Central memory CD8-positive, alpha-beta T cell (primary cell): ENCODE results near the gene TIAM1.
A peak's percentile ranks its signal among the peaks of the same experiment; 100 is the strongest.

Experiments
- ATAC-seq: fragments of 150-1000 bp; cut with Tn5 transposase; replicated peaks from 2 replicates; pipeline ENCODE4 v1.10.0; 2022; ENCODE audit warnings: mild to moderate bottlenecking, moderate FRiP score, moderate number of reproducible peaks; ENCODE audit not compliant: poor library complexity, severe bottlenecking; ENCODE audit errors: extremely low read depth
- DNase-seq, 2 donors: peaks; one replicate each; pipeline ENCODE4 v3.0.0; 2021; ENCODE audit warnings: low spot score in 2 of 2
- H3K27ac Mint-ChIP-seq: one replicate; pipeline ENCODE4 v1.8.0; 2022; ENCODE audit warnings: low read depth, mild to moderate bottlenecking, moderate library complexity, mixed read lengths
- H3K27me3 Mint-ChIP-seq: one replicate; pipeline ENCODE4 v1.8.0; 2022; ENCODE audit warnings: mixed read lengths
- H3K36me3 Mint-ChIP-seq: one replicate; pipeline ENCODE4 v1.8.0; 2022; ENCODE audit warnings: mild to moderate bottlenecking, moderate library complexity, mixed read lengths; ENCODE audit not compliant: insufficient read depth
- H3K4me1 Mint-ChIP-seq: one replicate; pipeline ENCODE4 v1.8.0; 2022; ENCODE audit warnings: mixed read lengths
- H3K4me3 Mint-ChIP-seq: one replicate; pipeline ENCODE4 v1.8.0; 2022; ENCODE audit warnings: mild to moderate bottlenecking, moderate library complexity, mixed read lengths
- H3K9me3 Mint-ChIP-seq: one replicate; pipeline ENCODE4 v1.8.0; 2022; ENCODE audit warnings: mixed read lengths

The TIAM1 gene

GRCh38 chr21:31348188-31348587, 4.1 kb upstream of the TIAM1 start:
- H3K27me3 Mint-ChIP-seq: peaks cover 45% of the 10 kb centered on the region
- no peak for DNase-seq
- H3K4me3 Mint-ChIP-seq: no peak overlapping the region
- peaks cover 13% of the 10 kb centered on the region for H3K4me1 Mint-ChIP-seq
- no peak overlapping the region for H3K27ac Mint-ChIP-seq
- no peaks in the 10 kb centered on the region for H3K9me3 Mint-ChIP-seq
- peaks cover 1% of the 10 kb centered on the region for H3K36me3 Mint-ChIP-seq
- no peak for ATAC-seq

- no peak overlapping the region for H3K4me3 Mint-ChIP-seq
- peaks cover 16% of the 10 kb centered on the region for H3K4me1 Mint-ChIP-seq
Measured at GRCh38 chr21:31347435-31348032, 3.5 kb upstream of the TIAM1 start.

GRCh38 chr21:31346256-31346821, 2.3 kb upstream of the TIAM1 start:
- Mint-ChIP-seq H3K4me3 (no peak overlapping the region), H3K4me1 (peaks cover 16% of the 10 kb centered on the region), H3K9me3 (no peaks in the 10 kb centered on the region), H3K27me3 (peaks cover 59% of the 10 kb centered on the region), H3K27ac (no peak overlapping the region), H3K36me3 (peaks cover 2% of the 10 kb centered on the region)
- no peak for ATAC-seq
- no peak for DNase-seq

More at GRCh38 chr21:31347435-31348032, 3.5 kb upstream of the TIAM1 start:
- ATAC-seq (no peak), DNase-seq (no peak)
- H3K27me3 Mint-ChIP-seq: peaks cover 52% of the 10 kb centered on the region
- H3K27ac Mint-ChIP-seq: no peak overlapping the region
- no peaks in the 10 kb centered on the region for H3K9me3 Mint-ChIP-seq
- peaks cover 2% of the 10 kb centered on the region for H3K36me3 Mint-ChIP-seq

- H3K4me1 Mint-ChIP-seq: peaks cover 16% of the 10 kb centered on the region
- no peak for ATAC-seq
- no peak overlapping the region for H3K27ac Mint-ChIP-seq
- peaks cover 70% of the 10 kb centered on the region for H3K27me3 Mint-ChIP-seq
- H3K4me3 Mint-ChIP-seq: no peak overlapping the region
- peaks cover 2% of the 10 kb centered on the region for H3K36me3 Mint-ChIP-seq
- no peaks in the 10 kb centered on the region for H3K9me3 Mint-ChIP-seq
- DNase-seq: no peak
Measured at GRCh38 chr21:31345136-31345535, 1.1 kb upstream of the TIAM1 start.

GRCh38 chr21:31343030-31343510, 991 bp downstream of the TIAM1 start:
- DNase-seq (no peak), ATAC-seq (no peak)
- Mint-ChIP-seq H3K36me3 (peaks cover 2% of the 10 kb centered on the region), H3K27me3 (peaks cover 85% of the 10 kb centered on the region), H3K4me3 (peak overlapping the region; percentile 75), H3K27ac (no peak overlapping the region), H3K4me1 (peaks cover 16% of the 10 kb centered on the region), H3K9me3 (no peaks in the 10 kb centered on the region)

GRCh38 chr21:31342348-31342747, 1.7 kb downstream of the TIAM1 start:
- Mint-ChIP-seq H3K4me3 (no peak overlapping the region), H3K4me1 (peaks cover 16% of the 10 kb centered on the region), H3K27ac (no peak overlapping the region), H3K9me3 (no peaks in the 10 kb centered on the region), H3K27me3 (peaks cover 88% of the 10 kb centered on the region), H3K36me3 (peaks cover 2% of the 10 kb centered on the region)
- DNase-seq: no peak
- ATAC-seq: no peak

- Mint-ChIP-seq H3K4me3 (no peak overlapping the region), H3K9me3 (no peaks in the 10 kb centered on the region), H3K36me3 (peaks cover 2% of the 10 kb centered on the region), H3K4me1 (peaks cover 16% of the 10 kb centered on the region), H3K27me3 (peaks cover 85% of the 10 kb centered on the region), H3K27ac (no peak overlapping the region)
- DNase-seq (no peak), ATAC-seq (no peak)
Measured at GRCh38 chr21:31340942-31341487, 3.0 kb downstream of the TIAM1 start.

- no peaks in the 10 kb centered on the region for H3K9me3 Mint-ChIP-seq
- ATAC-seq (no peak), DNase-seq (no peak)
- H3K4me3 Mint-ChIP-seq: no peak overlapping the region
- H3K4me1 Mint-ChIP-seq: peaks cover 16% of the 10 kb centered on the region
- H3K36me3 Mint-ChIP-seq: peaks cover 2% of the 10 kb centered on the region
- peaks cover 80% of the 10 kb centered on the region for H3K27me3 Mint-ChIP-seq
- H3K27ac Mint-ChIP-seq: no peak overlapping the region
Measured at GRCh38 chr21:31340514-31340913, 3.5 kb downstream of the TIAM1 start.

GRCh38 chr21:31339721-31340120, 4.3 kb downstream of the TIAM1 start:
- ATAC-seq (no peak), DNase-seq (no peak)
- H3K9me3 Mint-ChIP-seq: no peaks in the 10 kb centered on the region
- H3K4me3 Mint-ChIP-seq: no peak overlapping the region
- H3K36me3 Mint-ChIP-seq: peaks cover 4% of the 10 kb centered on the region
- peaks cover 16% of the 10 kb centered on the region for H3K4me1 Mint-ChIP-seq
- H3K27me3 Mint-ChIP-seq: peaks cover 72% of the 10 kb centered on the region
- H3K27ac Mint-ChIP-seq: no peak overlapping the region

- peaks cover 11% of the 10 kb centered on the region for H3K4me1 Mint-ChIP-seq
- H3K27me3 Mint-ChIP-seq: peaks cover 64% of the 10 kb centered on the region
- peaks cover 4% of the 10 kb centered on the region for H3K36me3 Mint-ChIP-seq
- no peaks in the 10 kb centered on the region for H3K9me3 Mint-ChIP-seq
- DNase-seq (no peak), ATAC-seq (no peak)
- H3K4me3 Mint-ChIP-seq: no peak overlapping the region
- no peak overlapping the region for H3K27ac Mint-ChIP-seq
Measured at GRCh38 chr21:31338908-31339368, 5.1 kb downstream of the TIAM1 start.

GRCh38 chr21:31337996-31338907, 5.8 kb downstream of the TIAM1 start:
- Mint-ChIP-seq H3K4me1 (peaks cover 4% of the 10 kb centered on the region), H3K36me3 (peaks cover 3% of the 10 kb centered on the region), H3K27ac (no peak overlapping the region), H3K4me3 (no peak overlapping the region), H3K9me3 (no peaks in the 10 kb centered on the region), H3K27me3 (peaks cover 57% of the 10 kb centered on the region)
- DNase-seq (no peak), ATAC-seq (no peak)

- no peak for DNase-seq
- peaks cover 1% of the 10 kb centered on the region for H3K36me3 Mint-ChIP-seq
- no peak for ATAC-seq
- H3K9me3 Mint-ChIP-seq: no peaks in the 10 kb centered on the region
- peaks cover 45% of the 10 kb centered on the region for H3K27me3 Mint-ChIP-seq
- no peak overlapping the region for H3K4me3 Mint-ChIP-seq
- H3K4me1 Mint-ChIP-seq: no peaks in the 10 kb centered on the region
- no peak overlapping the region for H3K27ac Mint-ChIP-seq
Measured at GRCh38 chr21:31337086-31337485, 7.0 kb downstream of the TIAM1 start.
